GM12891 (cell line): ENCODE measurements around the gene NAAA.
"Not testable (repeated sequence)": the region's sequence is repeated elsewhere in the genome, so short reads cannot be mapped to it uniquely, and the experiment has no call there.

Experiments used
- DNase-seq: peaks from one replicate; pipeline ENCODE4 v3.0.0; 2011; ENCODE audit warnings: low spot score; ENCODE audit not compliant: insufficient read length
- FAIRE-seq: peaks from 2 replicates; lab custom pipeline; 2011; peaks lifted over from hg19 to GRCh38; lab: Jason Lieb, UNC
- PAX5 ChIP-seq: IDR thresholded peaks from 2 replicates; pipeline ENCODE4 v1.6.1; 2011; ENCODE audit warnings: low read length, moderate library complexity, mild to moderate bottlenecking; ENCODE audit not compliant: insufficient read depth, severe bottlenecking
- POLR2A ChIP-seq: IDR thresholded peaks from 2 replicates; pipeline ENCODE4 v1.6.1; 2011; ENCODE audit warnings: low read depth, low read length, control low read depth
- POLR2AphosphoS5 ChIP-seq: IDR thresholded peaks from 2 replicates; pipeline ENCODE4 v1.6.1; 2011; ENCODE audit warnings: low read depth, low read length, control low read depth
- POU2F2 ChIP-seq: IDR thresholded peaks from 2 replicates; pipeline ENCODE4 v1.6.1; 2011; ENCODE audit warnings: low read depth, mild to moderate bottlenecking, control low read depth, low read length, moderate library complexity
- SPI1 ChIP-seq: IDR thresholded peaks from 2 replicates; pipeline ENCODE4 v1.6.1; 2011; ENCODE audit warnings: low read depth, low read length, control low read depth
- TAF1 ChIP-seq: IDR thresholded peaks from 2 replicates; pipeline ENCODE4 v1.6.1; 2011; ENCODE audit warnings: low read depth, low read length, control low read depth

Gene NAAA

GRCh38 chr4:75920327-75920726, 20.5 kb downstream of the NAAA start:
- TF ChIP-seq TAF1 (no peak), POU2F2 (no peak), PAX5 (no peak), SPI1 (no peak), POLR2AphosphoS5 (no peak), POLR2A (no peak)
- DNase-seq (no peak), FAIRE-seq (no peak)

DNA sequence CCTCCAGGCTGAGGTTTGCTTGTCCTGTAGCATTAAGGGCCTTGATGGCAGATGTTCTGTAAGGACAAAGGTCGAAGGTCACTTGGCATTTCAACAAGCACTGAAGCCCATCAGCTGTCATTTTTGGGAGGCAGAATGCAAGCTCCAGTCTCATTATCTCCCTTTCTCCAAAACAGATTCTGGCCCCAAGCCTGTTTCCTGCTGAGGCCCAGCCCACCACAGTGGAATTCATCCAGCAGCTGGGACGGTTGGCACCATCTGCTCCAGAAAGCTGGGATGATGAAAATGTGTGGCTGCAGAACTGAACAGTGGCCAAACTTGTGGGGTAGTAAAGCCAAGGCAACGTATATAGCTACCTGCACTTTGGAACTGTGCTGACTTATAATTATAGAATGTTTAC, 20.9 kb downstream of the NAAA start:
- TF ChIP-seq TAF1 (no peak), POU2F2 (no peak), POLR2A (no peak), SPI1 (no peak), PAX5 (no peak), POLR2AphosphoS5 (no peak)
- DNase-seq (no peak), FAIRE-seq (no peak)

DNA sequence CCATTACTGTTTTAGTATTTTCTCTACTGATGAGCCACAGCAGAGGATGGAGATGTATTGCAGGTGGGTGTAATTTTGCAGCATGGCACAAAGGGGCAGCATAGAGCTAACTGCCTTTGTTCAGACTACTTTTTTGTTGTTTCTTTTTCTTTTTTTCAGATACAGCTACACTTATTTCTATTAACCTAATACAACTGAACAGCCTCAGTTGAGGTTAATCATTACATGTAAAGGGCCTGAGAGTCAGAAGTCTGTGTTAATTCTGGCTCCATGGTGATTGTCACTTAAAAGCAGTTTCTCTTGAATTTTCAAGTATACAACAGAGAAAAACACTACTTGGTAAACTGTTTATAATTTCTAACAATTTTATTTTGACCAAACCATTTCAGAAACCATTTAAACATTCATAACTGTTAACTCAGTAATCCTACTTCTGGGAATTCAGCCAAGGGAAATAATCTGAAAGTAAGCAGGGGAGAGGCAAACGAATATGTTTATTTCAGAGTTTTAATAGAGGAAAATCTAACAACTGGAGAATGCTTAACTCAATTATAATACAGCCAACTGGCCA, 24.6 kb downstream of the NAAA start:
- FAIRE-seq (peak; percentile 94), DNase-seq (peak; percentile 42)
- TF ChIP-seq POLR2A = no peak
- no peak for TF ChIP-seq POLR2AphosphoS5
- no peak for TF ChIP-seq PAX5
- no peak for TF ChIP-seq TAF1
- TF ChIP-seq POU2F2 = no peak
- no peak for TF ChIP-seq SPI1

DNA sequence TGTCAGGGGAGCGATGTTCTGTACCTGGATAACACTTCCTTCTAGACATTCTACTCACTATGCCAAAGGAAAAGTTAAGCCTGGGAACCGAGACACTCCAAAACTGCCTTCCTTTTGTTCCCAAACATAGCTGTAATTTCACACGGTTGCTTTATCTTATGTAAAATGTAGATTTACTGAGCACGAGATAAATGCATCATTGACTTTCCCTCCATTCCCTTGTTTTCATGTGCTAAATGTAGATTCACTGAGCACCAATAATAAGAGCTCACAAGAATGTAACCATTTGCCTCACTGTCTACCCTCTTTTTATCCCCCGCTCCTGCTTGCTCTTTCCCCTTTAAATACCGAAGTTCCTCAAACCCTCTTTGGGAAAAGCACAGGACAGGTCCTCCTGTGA, 27.8 kb downstream of the NAAA start:
- TF ChIP-seq PAX5 (no peak), POLR2A (no peak), POU2F2 (no peak), TAF1 (no peak), POLR2AphosphoS5 (no peak), SPI1 (no peak)
- DNase-seq (no peak), FAIRE-seq (no peak)

DNA sequence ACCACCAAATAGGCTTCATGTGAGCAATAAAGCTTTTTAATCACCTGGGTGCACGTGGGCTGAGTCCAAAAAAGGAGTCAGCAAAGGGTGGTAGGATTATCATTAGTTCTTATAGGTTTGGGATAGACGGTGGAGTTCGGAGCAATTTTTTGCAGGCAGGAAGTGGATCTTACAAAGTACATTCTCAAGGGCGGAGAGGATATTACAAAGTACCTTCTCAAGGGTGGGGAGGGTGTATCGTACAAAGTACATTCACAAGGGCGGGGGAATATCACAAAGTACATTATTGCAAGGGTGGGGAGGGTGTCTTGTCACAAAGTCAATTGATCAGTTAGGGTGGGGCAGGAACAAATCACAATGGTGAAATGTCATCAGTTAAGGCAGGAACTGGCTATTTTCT, 30.0 kb downstream of the NAAA start:
- DNase-seq = not testable (repeated sequence)
- peak; percentile 23 for FAIRE-seq

DNA sequence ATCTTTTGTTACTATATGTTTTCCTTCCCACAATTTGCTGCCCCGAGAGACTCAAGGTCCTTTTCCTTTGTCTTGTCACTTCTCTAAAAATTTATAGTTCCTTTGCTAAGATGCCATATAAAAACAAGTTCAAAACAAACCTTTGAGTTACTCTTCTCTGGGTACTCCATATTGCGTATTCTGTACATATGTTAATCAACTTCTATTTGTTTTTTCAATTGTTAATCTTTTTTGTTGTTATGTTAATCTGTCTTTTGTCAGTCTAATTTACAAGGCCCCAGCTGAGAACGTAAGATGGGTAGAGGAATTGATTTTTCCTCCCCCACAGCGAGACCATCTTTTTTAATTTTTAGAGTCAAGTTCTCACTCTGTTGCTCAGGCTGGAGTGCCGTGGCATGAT, 31.4 kb downstream of the NAAA start:
- FAIRE-seq (no peak), DNase-seq (no peak)
- TF ChIP-seq TAF1 = no peak
- TF ChIP-seq POU2F2 = no peak
- no peak for TF ChIP-seq POLR2A
- TF ChIP-seq PAX5 = no peak
- no peak for TF ChIP-seq SPI1

DNA sequence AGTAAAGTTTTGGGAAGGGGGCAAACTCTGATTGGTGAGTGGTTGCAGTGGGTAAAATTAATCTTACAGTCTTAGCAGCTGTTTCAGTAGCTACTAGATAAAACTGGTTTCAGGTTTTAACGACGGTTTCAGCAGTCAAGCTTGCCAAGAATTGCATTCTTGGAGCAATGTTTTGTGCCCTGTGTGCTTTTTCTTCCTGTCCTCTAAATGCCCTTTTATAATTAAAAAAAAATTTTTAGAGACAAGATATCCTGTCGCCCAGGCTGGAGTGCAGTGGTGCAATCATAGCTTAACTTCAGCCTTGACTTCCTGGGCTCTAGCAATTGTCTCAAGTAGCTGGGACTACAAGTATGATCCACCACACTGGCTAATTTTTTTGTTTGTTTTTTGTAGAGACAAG, 32.3 kb downstream of the NAAA start:
- FAIRE-seq = no peak

DNA sequence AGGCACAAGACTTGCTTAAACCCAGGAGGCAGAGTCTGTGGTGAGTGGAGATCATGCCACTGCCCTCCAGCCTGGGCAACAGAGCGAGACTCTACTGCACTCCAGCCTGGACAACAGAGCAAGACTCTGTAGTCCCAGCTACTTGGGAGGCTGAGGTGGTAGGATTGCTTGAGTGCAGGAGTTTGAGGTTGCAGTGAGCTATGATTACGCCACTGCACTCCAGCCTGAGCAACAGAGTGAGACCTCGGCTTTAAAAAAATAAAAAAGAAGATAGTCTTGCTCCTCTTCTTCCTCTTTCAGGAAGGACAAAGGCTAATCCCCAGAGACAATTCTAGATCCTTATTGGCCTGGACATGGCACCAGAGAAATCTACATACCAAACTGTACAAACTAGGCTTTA, 32.8 kb downstream of the NAAA start:
- no peak for TF ChIP-seq SPI1
- TF ChIP-seq PAX5 = no peak
- no peak for TF ChIP-seq POLR2A
- TF ChIP-seq POU2F2 = no peak
- no peak for TF ChIP-seq TAF1
- TF ChIP-seq POLR2AphosphoS5 = no peak
- DNase-seq (no peak), FAIRE-seq (no peak)

More for the DNA sequence above, 32.3 kb downstream of the NAAA start:
- DNase-seq = no peak
- TF ChIP-seq TAF1 = no peak

DNA sequence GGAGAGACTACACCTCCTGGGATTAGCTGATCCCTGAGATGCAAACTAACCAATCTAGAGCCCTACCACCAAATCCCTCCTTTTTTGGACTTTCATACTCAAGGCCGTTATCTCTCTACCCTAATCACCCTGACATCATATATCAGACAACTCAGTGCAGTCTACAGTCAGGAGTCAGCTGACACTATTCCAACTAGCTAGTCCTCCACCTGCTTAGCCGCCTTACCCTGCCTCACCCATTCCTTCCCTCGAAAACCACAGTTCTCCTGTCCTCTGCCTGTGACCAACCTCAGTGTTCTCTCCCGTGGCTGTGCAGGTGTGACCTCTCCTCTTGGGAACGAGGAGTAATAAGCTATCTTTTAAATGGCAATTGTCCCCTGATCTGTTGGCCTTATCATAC, 36.7 kb downstream of the NAAA start:
- TF ChIP-seq POLR2A = no peak
- TF ChIP-seq PAX5 = no peak
- no peak for TF ChIP-seq POU2F2
- no peak for TF ChIP-seq POLR2AphosphoS5
- no peak for TF ChIP-seq SPI1
- TF ChIP-seq TAF1 = no peak
- FAIRE-seq (no peak), DNase-seq (no peak)

GRCh38 chr4:75902352-75902751, 38.5 kb downstream of the NAAA start, which contains the start of gene PPEF2:
Gene PPEF2 (minus strand): TSS chr4:75902452. CDS start chr4:75896325, 6,127 bp downstream.
- FAIRE-seq (no peak), DNase-seq (no peak)
- TF ChIP-seq POLR2A = no peak
- no peak for TF ChIP-seq SPI1
- TF ChIP-seq POU2F2 = no peak
- TF ChIP-seq TAF1 = no peak
- TF ChIP-seq POLR2AphosphoS5 = no peak
- TF ChIP-seq PAX5 = no peak

GRCh38 chr4:75898536-75898935, 42.3 kb downstream of the NAAA start:
- DNase-seq = no peak
- TF ChIP-seq POU2F2 = no peak
- TF ChIP-seq SPI1 = no peak
- FAIRE-seq = no peak

- DNase-seq (no peak), FAIRE-seq (peak; percentile 48)
- no peak for TF ChIP-seq POLR2AphosphoS5
Measured at GRCh38 chr4:75895744-75896314, 45.0 kb downstream of the NAAA start.
